Lower lobe of right lung (tissue), 2 donors: Measurements from ENCODE around the gene DNAI4. TPM values are rescaled to one million over a fixed set of nuclear protein-coding genes. Genes with fewer than 3 reads are reported as not detected.
"Not testable (repeated sequence)": the region's sequence is repeated elsewhere in the genome, so short reads cannot be mapped to it uniquely, and the experiment has no call there.

Experiments
- ATAC-seq, 2 donors: fragments of 200-7000 bp; cut with Tn5 transposase; one replicate each; pipeline ENCODE4 v1.9.1; 2020 to 2022; ENCODE audit warnings: mild to moderate bottlenecking in 2 of 2, moderate library complexity in 2 of 2
- DNase-seq: peaks from one replicate; pipeline ENCODE4 v3.0.0-alpha.2; 2020
- H3K27ac ChIP-seq: fragments of 200-600 bp; one replicate; pipeline ENCODE4 v1.8.0; 2022
- H3K27me3 ChIP-seq: fragments of 200-600 bp; one replicate; pipeline ENCODE4 v1.8.0; 2022; ENCODE audit warnings: low read depth
- H3K36me3 ChIP-seq: fragments of 200-600 bp; one replicate; pipeline ENCODE4 v1.8.0; 2022; ENCODE audit warnings: mild to moderate bottlenecking
- H3K4me1 ChIP-seq: fragments of 200-600 bp; one replicate; pipeline ENCODE4 v1.8.0; 2022
- H3K4me3 ChIP-seq: fragments of 200-600 bp; one replicate; pipeline ENCODE4 v1.8.0; 2022; ENCODE audit warnings: mild to moderate bottlenecking
- H3K9me3 ChIP-seq: fragments of 200-600 bp; one replicate; pipeline ENCODE4 v1.8.0; 2022
- intact Hi-C: fragments of 100-400 bp; cut with DNase I; formaldehyde crosslinking; loops from one replicate; pipeline ENCODE4 v1.11.0; 2022
- total RNA-seq: library from RNA; stranded (reverse); fragmentation: NEBNext Ultra II Directional; extraction: Animal tissue kit (Norgen Biotek cat#: 25700); gene quantifications from one replicate; pipeline ENCODE4 v1.2.1, GENCODE V29; 2021
- TF ChIP-seq, protein P1 (sequence below): fragments of 200-600 bp; IDR thresholded peaks from one replicate; pipeline ENCODE4 v1.8.0; 2022; ENCODE audit warnings: antibody characterized with exemption, mild to moderate bottlenecking
- donor health status: DM: no; HTN: yes; CAD: no; lungs with severe emphysema.

Gene DNAI4
- total RNA-seq, 1 donor from 2014 or later, result 19.9 TPM

DNA sequence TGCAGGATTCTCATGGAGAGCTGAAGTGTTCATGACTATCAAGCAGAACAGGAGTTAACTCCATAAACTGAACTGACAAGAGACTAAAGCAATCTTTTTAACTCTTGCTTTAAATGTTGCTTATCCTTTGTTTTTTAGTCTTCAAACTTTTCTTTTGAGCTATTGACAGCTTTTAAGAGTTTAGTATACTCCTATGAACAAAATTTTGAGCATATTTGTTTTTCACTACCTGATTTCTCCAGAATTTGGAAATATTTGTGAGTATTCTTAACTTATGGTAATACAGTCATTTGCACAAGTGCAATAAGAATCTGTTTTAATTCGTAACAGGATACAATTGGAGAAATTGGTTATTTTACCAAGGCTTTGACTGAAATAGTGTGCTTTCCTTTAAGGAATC is 7.2 kb downstream of the DNAI4 start:
- no peak for DNase-seq
- no peaks in the 10 kb centered on the region for H3K36me3 ChIP-seq
- TF ChIP-seq, protein P1, sequence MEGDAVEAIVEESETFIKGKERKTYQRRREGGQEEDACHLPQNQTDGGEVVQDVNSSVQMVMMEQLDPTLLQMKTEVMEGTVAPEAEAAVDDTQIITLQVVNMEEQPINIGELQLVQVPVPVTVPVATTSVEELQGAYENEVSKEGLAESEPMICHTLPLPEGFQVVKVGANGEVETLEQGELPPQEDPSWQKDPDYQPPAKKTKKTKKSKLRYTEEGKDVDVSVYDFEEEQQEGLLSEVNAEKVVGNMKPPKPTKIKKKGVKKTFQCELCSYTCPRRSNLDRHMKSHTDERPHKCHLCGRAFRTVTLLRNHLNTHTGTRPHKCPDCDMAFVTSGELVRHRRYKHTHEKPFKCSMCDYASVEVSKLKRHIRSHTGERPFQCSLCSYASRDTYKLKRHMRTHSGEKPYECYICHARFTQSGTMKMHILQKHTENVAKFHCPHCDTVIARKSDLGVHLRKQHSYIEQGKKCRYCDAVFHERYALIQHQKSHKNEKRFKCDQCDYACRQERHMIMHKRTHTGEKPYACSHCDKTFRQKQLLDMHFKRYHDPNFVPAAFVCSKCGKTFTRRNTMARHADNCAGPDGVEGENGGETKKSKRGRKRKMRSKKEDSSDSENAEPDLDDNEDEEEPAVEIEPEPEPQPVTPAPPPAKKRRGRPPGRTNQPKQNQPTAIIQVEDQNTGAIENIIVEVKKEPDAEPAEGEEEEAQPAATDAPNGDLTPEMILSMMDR, result no peak
- intact Hi-C loops, result no loop called here
- no peak for ATAC-seq
- H3K27me3 ChIP-seq, result no peaks in the 10 kb centered on the region
- no peaks in the 10 kb centered on the region for H3K9me3 ChIP-seq
- H3K27ac ChIP-seq, result no peak overlapping the region
- H3K4me1 ChIP-seq, result no peaks in the 10 kb centered on the region
- H3K4me3 ChIP-seq, result no peak overlapping the region

DNA sequence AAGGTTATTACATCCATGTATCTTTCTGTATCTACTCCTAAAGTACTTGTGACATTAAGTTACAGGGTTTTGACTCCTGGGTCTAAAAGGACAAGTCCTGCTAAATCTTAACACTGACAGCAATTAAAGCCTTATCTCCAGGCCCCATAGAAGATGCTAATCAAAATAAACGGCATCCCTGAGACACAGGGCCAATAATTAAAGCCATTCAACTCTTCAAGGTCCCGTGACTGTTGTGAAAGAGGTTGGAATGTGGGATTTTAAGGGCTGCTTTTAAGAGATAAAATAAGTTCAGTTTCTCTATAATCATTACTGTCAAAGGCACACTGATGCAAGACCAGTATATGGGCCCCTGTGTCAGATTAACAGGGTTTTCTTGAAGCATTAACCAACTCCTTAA is 8.3 kb downstream of the DNAI4 start:
- no peak for DNase-seq
- H3K9me3 ChIP-seq, result no peaks in the 10 kb centered on the region
- intact Hi-C loops, result no loop called here
- ATAC-seq, result no peak
- no peaks in the 10 kb centered on the region for H3K4me1 ChIP-seq
- TF ChIP-seq, protein P1, result no peak
- H3K36me3 ChIP-seq, result no peaks in the 10 kb centered on the region
- no peak overlapping the region for H3K27ac ChIP-seq
- no peaks in the 10 kb centered on the region for H3K27me3 ChIP-seq
- H3K4me3 ChIP-seq, result no peak overlapping the region

DNA sequence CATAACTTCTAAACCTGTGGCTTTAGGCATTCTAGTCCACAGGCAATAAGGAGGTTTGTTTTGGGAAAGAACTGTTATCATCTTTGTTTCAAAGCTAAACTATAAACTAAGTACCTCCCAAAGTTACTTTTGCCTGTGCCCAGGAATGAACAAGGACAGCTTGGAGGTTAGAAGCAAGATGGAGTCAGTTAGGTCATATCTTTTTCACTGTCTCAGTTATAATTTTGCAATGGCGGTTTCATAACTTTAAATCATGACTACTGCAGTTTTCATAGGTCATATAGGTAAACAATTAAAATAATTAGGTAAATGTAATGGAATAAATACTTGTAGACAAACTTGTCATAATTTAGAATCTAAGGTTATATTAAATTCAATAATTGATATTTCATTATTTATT is 9.5 kb downstream of the DNAI4 start:
- intact Hi-C loops, H3K4me1 ChIP-seq, H3K9me3 ChIP-seq, ATAC-seq, H3K36me3 ChIP-seq, H3K27me3 ChIP-seq, H3K4me3 ChIP-seq, DNase-seq, H3K27ac ChIP-seq: not testable (repeated sequence)

DNA sequence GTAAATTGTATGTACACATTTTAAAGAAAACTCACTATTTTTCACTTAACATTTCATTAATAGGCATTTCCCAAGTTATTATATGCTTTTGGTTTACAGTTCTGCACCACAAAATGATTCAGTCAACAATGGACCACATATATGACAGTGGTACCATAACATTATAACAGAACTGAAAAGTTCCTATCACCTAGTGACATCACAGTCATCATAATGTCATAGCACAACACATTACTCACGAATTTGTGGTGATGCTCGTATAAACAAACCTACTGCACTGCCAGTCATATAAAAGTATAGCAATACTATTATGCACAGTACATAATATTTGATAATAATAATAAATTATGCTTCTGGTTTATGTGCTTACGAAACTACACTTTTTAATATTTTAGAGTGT is 30.9 kb downstream of the DNAI4 start:
- no peaks in the 10 kb centered on the region for H3K4me1 ChIP-seq
- intact Hi-C loops, result no loop called here
- TF ChIP-seq, protein P1, result no peak
- DNase-seq (no peak), ATAC-seq (no peak)
- no peaks in the 10 kb centered on the region for H3K27me3 ChIP-seq
- H3K27ac ChIP-seq, result no peak overlapping the region
- no peaks in the 10 kb centered on the region for H3K9me3 ChIP-seq
- no peak overlapping the region for H3K4me3 ChIP-seq
- H3K36me3 ChIP-seq, result no peaks in the 10 kb centered on the region

DNA sequence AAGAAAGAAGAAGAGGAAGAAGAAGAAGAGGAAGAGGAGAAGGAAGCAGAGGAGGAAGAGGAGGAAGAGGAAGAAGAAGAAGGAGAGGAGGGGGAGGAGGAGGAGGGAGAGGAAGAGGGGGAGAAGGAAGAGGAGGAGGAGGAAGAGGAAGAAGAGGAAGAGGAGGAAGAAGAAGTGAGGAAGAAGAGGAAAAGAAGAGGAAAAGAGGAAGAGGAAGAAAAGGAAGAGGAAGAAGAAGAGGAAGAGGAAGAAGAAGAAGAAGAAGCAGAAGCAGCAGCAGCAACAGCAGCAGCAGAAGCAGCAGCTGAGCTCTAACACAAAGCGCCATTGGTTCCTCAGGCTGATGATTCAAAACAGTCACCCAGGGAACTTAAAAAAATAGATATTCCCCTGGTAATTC is 34.0 kb downstream of the DNAI4 start:
- H3K4me1 ChIP-seq, result no peaks in the 10 kb centered on the region
- no peaks in the 10 kb centered on the region for H3K36me3 ChIP-seq
- ATAC-seq, result no peak
- intact Hi-C loops, result no loop called here
- no peaks in the 10 kb centered on the region for H3K27me3 ChIP-seq
- no peak overlapping the region for H3K4me3 ChIP-seq
- no peaks in the 10 kb centered on the region for H3K9me3 ChIP-seq
- no peak overlapping the region for H3K27ac ChIP-seq
- DNase-seq, result no peak
- TF ChIP-seq, protein P1, result no peak

DNA sequence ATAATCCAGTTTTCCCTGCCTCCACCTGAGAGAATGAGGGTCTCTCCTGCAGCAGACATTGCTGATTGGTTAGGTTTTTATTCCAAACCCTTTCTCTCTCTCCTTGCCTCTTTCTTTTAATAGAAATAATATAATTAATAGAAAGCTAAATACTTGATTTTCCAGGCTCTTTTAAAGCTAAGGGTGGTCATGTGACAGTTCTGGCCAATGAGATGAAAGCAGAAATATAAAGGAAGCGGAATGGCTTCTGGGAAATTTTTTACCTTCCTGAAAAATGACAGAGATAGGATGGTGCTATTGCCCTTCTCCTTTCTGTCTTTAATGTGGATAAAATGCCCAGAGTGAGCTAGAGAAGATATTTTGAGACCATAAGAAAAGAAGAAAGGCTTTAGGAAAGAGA is 35.6 kb downstream of the DNAI4 start:
- no peak for ATAC-seq

More for the DNA sequence above, 35.6 kb downstream of the DNAI4 start:
- H3K9me3 ChIP-seq, result no peaks in the 10 kb centered on the region
- H3K36me3 ChIP-seq, result no peaks in the 10 kb centered on the region
- DNase-seq, result no peak
- no peak overlapping the region for H3K4me3 ChIP-seq
- no peaks in the 10 kb centered on the region for H3K27me3 ChIP-seq
- intact Hi-C loops, result no loop called here
- no peak overlapping the region for H3K27ac ChIP-seq
- H3K4me1 ChIP-seq, result no peaks in the 10 kb centered on the region
- TF ChIP-seq, protein P1, result no peak
